ENCODE results near the gene ASCL1.

ASCL1 gene

DNA sequence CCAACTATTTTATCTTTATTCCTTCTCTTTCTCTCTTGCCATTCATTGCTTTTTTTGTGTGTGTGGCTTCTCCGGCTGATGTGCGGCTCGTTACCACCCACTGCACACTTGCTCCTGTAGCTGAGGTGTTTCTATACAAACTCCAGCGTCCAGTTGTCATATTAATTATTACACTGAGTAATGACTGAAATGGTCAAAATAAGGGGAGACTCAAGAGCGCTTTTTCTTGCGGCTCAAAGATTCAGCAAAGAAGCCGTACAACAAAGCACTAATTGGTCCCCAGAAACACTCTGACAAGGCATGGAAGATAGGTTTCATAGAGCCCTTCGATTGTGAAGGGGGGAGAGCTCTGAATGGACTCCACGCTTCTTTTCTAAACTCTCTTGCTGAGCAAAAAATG, 5.6 kb upstream of the ASCL1 start:
- no peak for DNase-seq (ENCODE audit: low spot score)

GRCh38 chr12:102953221-102953620, 4.3 kb upstream of the ASCL1 start:
- no peak for DNase-seq (ENCODE audit: low spot score)

- DNase-seq (ENCODE audit: low spot score), result no peak
Observed at GRCh38 chr12:102954134-102954533, 3.3 kb upstream of the ASCL1 start.

DNA sequence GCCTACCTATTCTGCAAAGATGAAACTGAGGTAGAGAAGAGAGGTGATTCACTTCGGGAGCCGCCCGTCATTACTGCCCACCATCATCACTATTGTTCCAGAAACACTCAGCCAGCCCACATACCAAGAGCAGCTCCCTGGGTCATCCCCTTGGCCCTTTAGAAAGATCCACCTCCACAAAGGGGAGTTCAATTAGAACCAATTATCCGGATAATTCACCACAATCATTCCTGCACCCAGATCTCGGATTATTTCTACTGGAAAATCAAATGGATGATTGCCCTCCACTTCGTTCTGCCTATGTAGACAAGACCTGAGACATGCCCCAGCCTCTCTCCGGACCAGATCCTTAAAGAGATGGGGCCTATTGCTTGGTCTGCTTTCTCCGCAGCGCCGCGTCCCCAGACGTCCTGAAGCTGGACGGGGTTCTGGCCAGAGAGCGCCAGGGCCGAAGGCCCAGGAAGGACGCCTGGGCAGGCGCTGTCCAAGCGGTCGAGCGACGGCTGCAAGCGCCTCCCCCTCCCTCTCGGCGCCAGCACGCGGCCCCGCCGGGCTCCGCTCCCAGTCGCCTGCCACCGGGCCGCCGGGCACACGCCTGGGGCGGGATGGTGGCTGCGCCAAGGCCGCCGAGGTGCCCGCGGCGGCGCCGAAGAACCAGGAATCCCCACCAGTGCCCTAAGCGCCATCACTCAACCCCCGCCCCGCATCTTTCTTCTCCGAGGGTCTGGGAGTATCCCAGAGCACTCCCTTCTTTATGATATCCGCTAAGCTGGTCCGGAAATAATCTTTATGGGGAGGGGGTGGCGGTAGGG, 1.3 kb upstream of the ASCL1 start:
- no peak for DNase-seq (ENCODE audit: low spot score)

DNA sequence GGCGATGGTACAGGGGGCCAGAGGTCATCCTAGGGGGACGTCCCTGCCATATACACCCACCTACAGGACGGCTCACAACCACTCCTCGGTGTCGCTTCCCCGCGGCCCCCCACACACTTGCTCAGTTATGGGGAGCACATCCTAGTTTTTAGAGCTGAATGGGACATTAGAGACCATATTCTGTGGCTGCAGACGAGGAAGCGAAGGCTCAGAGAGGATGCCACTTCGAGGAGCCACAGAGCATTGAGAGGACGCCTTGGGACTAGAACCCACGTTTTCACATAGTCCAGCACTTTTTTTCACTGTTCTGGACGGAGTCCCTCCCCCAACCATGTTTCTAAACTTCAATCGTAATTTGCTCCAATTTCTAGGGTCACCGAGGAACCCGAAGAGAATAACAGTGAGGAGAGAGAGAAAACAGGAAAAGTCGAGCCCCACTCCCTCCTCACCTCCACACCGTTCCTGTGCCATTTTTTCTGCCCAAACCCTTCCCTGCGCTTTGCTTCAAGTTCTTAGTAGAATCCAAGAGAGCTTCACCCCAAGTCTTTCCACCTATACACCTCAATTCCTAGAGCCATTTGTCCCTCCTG, 641 bp upstream of the ASCL1 start:
- no peak for DNase-seq (ENCODE audit: low spot score)

DNA sequence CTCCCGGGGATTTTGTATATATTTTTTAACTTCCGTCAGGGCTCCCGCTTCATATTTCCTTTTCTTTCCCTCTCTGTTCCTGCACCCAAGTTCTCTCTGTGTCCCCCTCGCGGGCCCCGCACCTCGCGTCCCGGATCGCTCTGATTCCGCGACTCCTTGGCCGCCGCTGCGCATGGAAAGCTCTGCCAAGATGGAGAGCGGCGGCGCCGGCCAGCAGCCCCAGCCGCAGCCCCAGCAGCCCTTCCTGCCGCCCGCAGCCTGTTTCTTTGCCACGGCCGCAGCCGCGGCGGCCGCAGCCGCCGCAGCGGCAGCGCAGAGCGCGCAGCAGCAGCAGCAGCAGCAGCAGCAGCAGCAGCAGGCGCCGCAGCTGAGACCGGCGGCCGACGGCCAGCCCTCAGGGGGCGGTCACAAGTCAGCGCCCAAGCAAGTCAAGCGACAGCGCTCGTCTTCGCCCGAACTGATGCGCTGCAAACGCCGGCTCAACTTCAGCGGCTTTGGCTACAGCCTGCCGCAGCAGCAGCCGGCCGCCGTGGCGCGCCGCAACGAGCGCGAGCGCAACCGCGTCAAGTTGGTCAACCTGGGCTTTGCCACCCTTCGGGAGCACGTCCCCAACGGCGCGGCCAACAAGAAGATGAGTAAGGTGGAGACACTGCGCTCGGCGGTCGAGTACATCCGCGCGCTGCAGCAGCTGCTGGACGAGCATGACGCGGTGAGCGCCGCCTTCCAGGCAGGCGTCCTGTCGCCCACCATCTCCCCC, 777 bp downstream of the ASCL1 start:
- no peak for DNase-seq (ENCODE audit: low spot score)

- DNase-seq (ENCODE audit: low spot score), result no peak
Observed at GRCh38 chr12:102958830-102959176, 1.3 kb downstream of the ASCL1 start.

- no peak for DNase-seq (ENCODE audit: low spot score)
Observed at GRCh38 chr12:102959391-102959790, 1.9 kb downstream of the ASCL1 start.

DNA sequence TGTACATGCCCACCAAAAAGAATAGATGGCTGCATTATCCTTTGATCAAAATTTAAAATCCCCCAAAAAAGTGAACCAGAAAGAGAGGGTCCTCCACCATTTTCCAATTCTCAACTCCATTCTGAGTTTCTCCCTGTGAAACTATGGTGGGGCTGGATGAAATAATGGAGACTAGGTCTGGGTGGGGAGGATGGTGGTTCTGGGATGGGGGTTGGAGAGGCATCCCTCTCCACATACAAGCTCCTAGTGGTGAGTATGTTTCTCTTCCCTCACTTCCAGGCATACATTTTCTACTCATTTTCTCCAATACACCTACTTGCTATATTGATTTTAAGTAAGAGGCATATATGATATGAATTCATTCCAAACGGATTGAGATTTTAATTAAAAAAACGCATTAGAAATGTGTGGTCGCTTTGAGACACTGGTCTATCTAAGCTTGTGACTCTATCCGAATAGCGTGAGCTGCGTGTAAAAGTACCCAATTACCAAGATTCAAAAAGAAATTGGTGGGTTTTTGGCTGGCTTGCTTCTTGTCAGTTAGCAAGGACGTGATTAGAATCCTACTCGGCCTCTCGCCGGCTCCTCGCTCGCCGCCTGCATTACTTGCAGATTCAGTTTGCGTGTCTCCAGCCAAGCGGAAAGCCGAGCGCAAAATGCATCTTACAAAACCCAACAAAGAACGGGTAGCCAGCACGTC, 3.4 kb downstream of the ASCL1 start:
- DNase-seq (ENCODE audit: low spot score), result no peak

GRCh38 chr12:102961466-102961855, 4.0 kb downstream of the ASCL1 start:
- no peak for DNase-seq (ENCODE audit: low spot score)

GRCh38 chr12:102962532-102962931, 5.1 kb downstream of the ASCL1 start:
- DNase-seq (ENCODE audit: low spot score), result no peak

GRCh38 chr12:102962986-102963385, 5.5 kb downstream of the ASCL1 start:
- DNase-seq (ENCODE audit: low spot score), result no peak

DNA sequence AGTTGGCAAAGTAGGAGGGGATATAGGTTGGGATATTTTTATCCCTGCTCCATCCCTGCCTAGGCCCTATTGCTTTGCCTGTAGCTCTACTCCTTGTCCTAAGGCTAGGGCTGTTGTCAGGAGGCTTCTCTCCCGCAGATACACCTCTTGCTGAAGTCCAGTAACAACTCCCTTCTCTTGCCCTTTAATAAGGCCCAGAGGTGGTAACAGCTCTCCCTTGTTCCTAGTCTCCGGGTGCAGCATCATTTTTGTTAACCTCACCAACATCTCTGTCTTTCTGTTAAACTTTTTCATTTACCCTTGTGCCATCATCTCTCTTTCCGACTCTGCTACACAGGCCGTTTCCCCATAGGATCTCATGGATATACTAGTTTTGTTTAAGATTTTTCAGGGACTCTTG, 6.3 kb downstream of the ASCL1 start:
- DNase-seq (ENCODE audit: low spot score), result no peak

- no peak for DNase-seq (ENCODE audit: low spot score)
Observed at GRCh38 chr12:102964872-102965271, 7.4 kb downstream of the ASCL1 start.

DNA sequence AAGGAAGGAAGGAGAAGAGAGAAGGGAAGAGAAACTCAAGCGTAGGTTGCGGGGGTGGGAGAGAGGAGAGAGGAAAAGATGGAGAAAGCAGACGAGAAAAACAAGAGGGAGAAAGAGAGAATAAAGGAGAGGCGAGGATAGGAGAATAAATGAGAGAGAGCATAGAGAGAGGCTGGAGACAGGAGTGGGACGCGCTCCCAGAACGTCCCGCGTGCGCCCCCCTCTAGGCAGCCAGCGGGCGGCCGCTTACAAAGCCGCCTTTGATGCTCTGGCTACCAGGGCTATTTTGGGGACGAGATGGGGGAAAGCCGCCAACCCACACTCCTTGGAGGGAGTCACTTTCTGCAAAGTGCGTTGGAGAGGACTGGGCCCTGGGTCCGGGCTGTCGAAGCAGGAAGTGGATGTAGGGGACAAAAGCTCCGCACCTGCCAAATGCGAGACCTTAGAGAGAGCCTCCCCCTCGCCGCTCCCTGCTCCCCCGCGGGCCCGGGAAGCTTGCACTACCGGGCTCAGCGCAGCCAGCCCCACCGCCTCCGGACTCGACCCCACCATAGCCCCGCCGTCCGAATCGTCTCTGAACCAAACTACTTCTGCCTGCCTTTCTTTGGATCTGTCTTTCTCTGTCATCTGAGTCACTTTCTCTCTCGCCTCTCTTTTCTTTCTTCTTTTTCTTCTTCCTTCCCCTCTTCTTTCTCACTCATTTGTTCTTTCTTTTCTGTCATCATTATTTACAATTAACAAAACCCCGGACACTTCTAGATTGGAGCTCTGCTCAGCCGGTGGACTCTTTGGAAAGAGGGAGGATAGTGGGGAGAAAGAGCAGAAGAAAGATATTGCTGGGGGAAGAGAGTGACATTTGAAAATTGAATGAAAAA, 8.0 kb downstream of the ASCL1 start:
- DNase-seq (ENCODE audit: low spot score), result no peak

GRCh38 chr12:102966200-102966863, 8.9 kb downstream of the ASCL1 start:
- no peak for DNase-seq (ENCODE audit: low spot score)

DNA sequence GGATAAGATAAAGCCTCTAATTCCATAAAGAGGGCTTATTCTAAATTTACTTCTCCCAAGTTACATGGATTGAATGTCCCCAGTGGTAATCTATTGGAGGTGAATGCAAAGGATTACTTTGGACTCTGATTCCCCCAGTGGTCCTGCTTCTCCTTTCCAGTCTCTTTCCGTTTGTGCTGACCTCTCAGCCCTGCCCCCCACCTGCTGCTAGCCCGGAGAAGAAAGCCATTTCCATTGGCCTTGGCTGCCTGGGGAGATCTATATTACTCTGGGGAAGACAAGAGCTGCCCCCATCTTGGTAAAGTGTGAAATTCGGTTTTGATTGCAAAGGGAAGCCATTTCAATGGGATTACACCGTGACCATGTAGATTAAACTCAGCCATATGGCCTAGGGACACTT, 13.3 kb downstream of the ASCL1 start:
- DNase-seq (ENCODE audit: low spot score), result no peak

GRCh38 chr12:102971227-102971626, 13.8 kb downstream of the ASCL1 start:
- no peak for DNase-seq (ENCODE audit: low spot score)

DNA sequence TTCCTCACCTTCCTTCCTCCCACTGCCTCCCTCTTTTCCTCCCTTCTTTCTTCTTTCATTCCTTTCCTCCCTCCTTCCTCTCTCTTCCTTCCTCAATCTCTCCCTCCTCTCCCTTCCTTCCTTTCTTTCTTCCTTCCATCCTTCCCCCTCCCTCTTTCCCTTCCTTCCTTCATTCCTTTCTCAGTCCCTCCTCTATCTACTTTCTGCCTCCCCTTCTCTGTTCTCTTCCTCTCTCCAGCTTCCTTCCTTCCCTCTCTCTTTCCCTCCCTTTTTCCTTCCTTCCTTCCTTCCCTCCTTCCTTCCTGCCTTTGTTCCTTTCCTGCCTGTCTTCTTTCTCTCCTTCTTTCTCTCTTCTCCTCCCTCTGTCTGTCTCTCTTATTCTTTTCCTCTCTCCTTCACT, 16.1 kb downstream of the ASCL1 start:
- no peak for DNase-seq (ENCODE audit: low spot score)

DNA sequence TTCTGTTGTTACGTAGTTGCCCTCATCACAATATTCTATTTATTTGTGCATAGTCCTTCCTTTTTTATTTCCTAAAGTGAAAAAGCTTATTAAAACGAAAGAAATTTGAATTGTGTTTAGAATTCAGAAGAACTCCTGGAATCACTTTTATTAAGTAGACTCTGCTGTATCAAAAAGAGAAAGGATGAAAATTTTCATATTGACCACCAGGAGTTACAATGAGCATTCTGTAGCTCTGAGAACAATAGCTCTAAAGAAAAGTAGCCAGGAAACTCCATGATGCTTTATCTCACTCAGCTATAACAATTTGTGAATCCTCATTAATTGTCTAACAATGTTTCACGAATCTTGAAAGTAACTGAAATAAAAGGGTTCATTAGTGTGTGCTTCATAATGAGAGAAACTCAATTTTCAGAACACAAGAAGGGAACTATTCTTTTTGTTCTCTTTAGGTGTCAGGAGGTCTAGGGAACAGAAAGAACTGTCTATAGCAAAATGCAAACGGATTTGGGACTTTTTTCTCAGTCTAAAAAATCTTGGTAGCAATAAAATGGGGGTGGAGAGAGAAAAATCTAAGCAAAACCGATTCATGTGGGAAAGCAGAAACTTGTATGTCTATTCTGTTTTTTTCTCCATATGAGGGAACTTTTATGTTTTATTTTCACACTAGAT, 19.3 kb downstream of the ASCL1 start:
- no peak for DNase-seq (ENCODE audit: low spot score)
